Measurements from ENCODE around the gene HTRA3. TPM values are rescaled to one million over a fixed set of nuclear protein-coding genes. Genes with fewer than 3 reads are reported as not detected.
A peak's percentile ranks its signal among the peaks of the same experiment; 100 is the strongest.

Gene HTRA3
- total RNA-seq, 2 donors from 2014 or later = 48.5 to 78.2 TPM

DNA sequence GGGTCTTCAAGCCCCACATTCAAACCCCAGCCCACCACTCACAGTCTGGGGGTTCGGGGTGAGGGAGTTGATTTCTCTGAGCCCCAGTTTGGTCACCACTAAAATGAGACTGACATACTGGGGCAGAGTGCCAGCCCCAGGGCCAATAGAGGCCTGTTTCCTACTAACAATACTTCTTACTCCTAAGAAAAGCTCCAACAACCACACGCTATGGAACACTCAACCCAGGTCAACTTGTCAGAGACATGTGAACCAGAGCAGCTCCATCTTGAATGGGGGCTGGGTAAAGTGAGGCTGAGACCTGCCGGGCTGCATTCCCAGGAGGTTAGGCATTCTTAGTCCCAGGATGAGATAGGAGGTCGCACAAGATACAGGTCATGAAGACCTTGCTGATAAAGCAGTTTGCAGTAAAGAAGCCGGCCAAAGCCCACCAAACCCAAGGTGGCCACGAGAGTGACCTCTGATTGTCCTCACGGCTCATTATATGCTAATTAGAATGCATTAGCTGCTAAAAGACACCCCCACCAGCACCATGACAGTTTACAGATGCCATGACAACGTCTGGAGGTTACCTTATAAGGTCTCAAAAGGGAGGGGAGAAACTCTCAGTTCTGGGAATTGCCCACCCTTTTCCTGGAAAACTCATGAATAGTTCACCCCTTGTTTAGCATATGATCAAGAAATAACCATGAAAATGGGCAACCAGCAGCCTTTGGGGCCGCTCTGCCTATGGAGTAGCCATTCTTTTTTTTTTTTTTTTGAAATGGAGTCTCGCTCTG is 26.6 kb upstream of the HTRA3 start:
- intact Hi-C loops (cut with DNase I) = loop anchor here (1.0 to 10.0 kb wide), 4 partner anchors 159 to 354 kb away; partner anchors contain the start of gene CPZ (in 1 of the 2)
- ATAC-seq = no peak

GRCh38 chr4:8244001-8244757 is 25.4 kb upstream of the HTRA3 start:
- ATAC-seq (no peak), DNase-seq (no peak)
- intact Hi-C loops (cut with DNase I) = loop anchor here (5.0 to 10.0 kb wide), 3 partner anchors 158 to 353 kb away; partner anchors contain the start of gene CPZ (in 1 of the 2)

More for the DNA sequence above, 26.6 kb upstream of the HTRA3 start:
- DNase-seq = no peak

- intact Hi-C loops (cut with DNase I) = loop anchor here (5.0 to 10.0 kb wide), 3 partner anchors 157 to 352 kb away; partner anchors contain the start of gene CPZ (in 1 of the 2)
- no peak for ATAC-seq
- no peak for DNase-seq
Measured at GRCh38 chr4:8244931-8245460, 24.6 kb upstream of the HTRA3 start.

DNA sequence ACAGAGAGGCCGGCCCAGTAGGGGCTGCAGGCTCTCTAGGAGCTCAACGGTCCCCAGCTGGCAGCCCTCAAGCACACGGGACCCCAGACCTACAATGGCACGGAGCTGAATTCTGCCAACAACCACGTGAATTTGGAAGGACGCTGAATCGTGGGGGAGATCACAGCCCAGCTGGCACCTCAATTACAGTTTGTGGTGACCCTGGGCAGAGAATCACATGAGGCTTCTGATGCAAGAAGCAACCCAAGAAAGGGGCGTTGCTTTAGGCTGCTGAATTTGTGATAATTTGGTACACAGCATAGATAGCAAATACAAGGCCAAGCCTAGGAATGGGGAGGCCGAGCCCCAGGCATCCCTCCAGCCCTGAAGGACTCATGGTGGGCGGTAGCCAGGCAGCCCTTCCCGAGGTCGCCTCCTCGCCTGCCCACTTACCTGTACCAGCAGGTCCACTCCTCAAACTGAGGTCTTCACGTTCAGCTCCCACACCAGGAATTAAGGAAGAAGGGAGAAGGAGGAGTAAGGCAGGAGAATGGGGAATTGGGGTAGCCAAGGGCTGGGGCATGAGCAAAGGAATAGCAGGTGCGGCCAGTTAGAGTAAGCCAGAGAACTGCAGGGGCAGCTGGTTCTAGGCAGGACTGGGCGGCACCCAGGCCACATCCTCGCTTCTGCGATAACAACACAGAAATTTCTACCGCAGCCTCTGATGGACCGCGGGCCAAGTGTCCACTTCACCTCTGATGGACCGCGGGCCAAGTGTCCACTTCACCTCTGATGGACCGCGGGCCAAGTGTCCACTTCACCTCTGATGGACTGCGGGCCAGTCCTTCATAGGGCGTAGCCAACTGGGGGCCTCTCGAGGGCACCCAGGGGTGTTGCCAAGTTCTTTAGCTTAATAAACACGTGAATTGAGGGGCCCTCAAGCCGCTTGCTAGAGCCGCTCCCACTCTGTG is 23.4 kb upstream of the HTRA3 start:
- intact Hi-C loops (cut with DNase I) = loop anchor here in 1 of 2 donors (10.0 kb wide), 1 partner anchor 349 kb away; the partner anchor contains the start of gene CPZ
- DNase-seq (no peak), ATAC-seq (no peak)

GRCh38 chr4:8247047-8247930 is 22.3 kb upstream of the HTRA3 start:
- intact Hi-C loops (cut with DNase I) = loop anchor here in 1 of 2 donors (10.0 kb wide), 1 partner anchor 348 kb away; the partner anchor contains the start of gene CPZ
- ATAC-seq (peak; percentile 72 to 83), DNase-seq (peak; percentile 85)

DNA sequence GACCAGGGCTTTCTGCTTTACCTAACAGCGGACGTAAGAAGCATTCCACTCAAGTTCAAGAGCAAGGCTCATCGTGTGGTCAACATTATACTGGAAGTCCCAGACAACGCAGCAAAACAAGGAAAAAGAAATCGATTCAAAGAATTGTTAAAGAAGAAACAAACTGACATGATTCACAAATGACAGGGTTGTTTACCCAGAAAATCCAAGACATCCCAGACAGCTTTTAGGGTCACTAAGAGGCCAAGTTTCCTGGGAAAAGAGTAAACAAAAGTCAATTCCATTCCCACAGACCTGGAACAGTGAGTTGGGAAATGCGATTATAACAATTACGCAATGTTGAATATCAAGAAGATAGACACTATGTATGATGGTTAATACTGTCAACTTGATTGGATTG is 21.5 kb upstream of the HTRA3 start:
- DNase-seq (no peak), ATAC-seq (no peak)
- intact Hi-C loops (cut with DNase I) = loop anchor here in 1 of 2 donors (10.0 kb wide), 1 partner anchor 347 kb away; the partner anchor contains the start of gene CPZ

DNA sequence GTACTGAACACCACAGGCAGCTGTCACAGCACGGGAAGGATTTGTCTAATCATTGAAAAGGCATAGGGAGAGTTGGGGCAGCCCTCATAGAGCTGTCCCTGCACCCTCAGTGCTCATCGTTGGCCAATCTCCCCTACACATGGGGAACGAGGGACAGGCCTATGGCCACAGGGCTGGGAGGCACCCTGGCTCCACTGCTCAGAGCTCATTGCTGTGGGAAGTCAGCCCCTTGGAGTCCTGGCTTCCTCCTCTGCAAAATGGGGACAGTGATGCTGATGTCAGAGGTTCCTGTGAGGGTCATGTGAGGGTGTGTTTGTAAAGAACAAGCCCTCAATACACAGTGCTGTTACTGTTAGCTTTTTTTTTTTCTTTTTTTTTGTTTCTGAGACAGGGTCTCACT is 19.3 kb upstream of the HTRA3 start:
- ATAC-seq (no peak), DNase-seq (no peak)
- intact Hi-C loops (cut with DNase I) = no loop called here

- intact Hi-C loops (cut with DNase I) = no loop called here
- ATAC-seq (no peak), DNase-seq (no peak)
Measured at GRCh38 chr4:8250637-8251036, 18.9 kb upstream of the HTRA3 start.

- ATAC-seq (no peak), DNase-seq (no peak)
- intact Hi-C loops (cut with DNase I) = no loop called here
Measured at GRCh38 chr4:8251110-8251883, 18.3 kb upstream of the HTRA3 start.

- intact Hi-C loops (cut with DNase I) = no loop called here
- peak; percentile 20 for DNase-seq
- no peak for ATAC-seq
Measured at GRCh38 chr4:8252301-8253173, 17.0 kb upstream of the HTRA3 start.

GRCh38 chr4:8254076-8254475 is 15.5 kb upstream of the HTRA3 start:
- ATAC-seq = no peak
- DNase-seq = no peak
- intact Hi-C loops (cut with DNase I) = no loop called here

DNA sequence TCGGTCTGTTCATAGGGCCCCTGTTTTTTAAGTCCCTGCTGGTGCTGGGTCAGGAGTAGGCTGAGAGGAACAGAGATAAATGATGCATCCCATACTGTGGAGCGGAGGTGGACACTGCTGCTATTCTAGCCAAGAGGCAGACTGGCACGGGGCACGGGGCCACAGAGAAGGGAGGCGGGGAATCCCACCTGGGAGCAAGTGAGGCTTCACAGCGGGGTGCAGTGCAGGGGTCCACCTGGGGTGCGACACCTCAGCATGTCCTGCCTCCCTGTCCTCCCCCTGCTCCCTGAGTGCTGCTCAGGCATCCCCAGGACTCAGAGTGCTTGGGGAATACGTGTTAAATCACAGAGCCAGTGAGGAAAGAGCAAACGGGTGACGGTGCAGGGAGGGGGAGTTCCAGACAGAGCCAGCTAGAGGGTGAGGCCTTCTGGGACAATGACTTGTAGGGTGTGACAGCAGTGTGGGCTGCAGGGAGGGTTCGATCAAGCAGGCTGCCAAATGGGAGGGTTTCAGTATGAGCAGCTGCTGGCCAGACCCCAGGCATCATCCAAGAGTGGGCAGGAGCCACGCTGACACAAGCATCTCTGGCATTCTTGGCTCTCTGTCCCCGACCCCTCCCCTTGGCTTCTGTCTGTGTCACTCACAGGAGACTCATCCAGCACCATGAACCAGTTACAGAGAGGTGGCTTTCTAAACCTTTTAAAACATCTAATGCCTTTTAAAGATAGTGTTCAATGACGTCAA is 13.7 kb upstream of the HTRA3 start:
- intact Hi-C loops (cut with DNase I) = no loop called here
- peak; percentile 69 for DNase-seq
- peak; percentile 38 to 76 for ATAC-seq

GRCh38 chr4:8257854-8258253 is 11.7 kb upstream of the HTRA3 start:
- DNase-seq (no peak), ATAC-seq (no peak)
- intact Hi-C loops (cut with DNase I) = no loop called here

DNA sequence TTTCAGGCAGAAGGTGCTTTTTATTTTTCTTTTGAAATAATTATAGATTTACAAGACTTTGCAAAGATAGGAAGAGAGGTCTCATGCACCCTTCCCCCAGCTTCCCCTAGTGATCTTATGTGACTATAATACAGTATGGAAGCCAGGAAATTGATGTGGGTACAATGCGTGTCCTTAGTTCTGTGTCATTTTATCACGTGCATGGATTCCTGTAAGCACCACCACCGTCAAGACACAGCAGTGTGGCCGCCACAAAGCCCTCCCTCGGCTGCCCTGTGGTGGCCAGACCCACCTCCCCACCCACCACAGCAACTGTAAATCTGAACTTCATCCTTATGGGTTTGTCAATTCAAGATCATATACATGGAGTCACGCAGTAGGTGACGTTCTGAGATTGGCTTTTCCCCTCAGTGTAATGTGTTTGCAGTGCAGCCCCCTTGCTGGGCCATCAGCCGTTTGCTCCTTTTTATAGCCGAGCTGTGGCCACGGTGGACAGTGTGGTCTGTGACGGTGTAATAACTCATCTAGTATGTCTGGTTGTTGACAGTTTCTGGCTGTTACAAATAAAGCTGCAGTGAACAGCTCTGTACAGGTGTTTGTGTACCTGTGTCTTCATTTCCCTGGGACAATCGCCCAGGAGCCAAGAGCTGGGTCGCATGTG is 10.9 kb upstream of the HTRA3 start:
- DNase-seq (no peak), ATAC-seq (no peak)
- intact Hi-C loops (cut with DNase I) = no loop called here
